HepG2 (cell line): ENCODE data around the gene TRPC3. TPM values are rescaled to one million over a fixed set of nuclear protein-coding genes. Genes with fewer than 3 reads are reported as not detected.
A peak's percentile ranks its signal among the peaks of the same experiment; 100 is the strongest.

Experiments
- ATRX ChIP-seq: sonication (generic); formaldehyde crosslinking; IDR thresholded peaks from 2 replicates; pipeline ENCODE4 v1.4.0; 2020; ENCODE audit warnings: missing genetic modification reagents, borderline replicate concordance
- BRCA1 ChIP-seq: sonication (generic); formaldehyde crosslinking; IDR thresholded peaks from 2 replicates; pipeline ENCODE4 v1.4.0; 2020; ENCODE audit warnings: missing genetic modification reagents
- CBX2 ChIP-seq, 2 experiments: fragments of 200-600 bp in 1 of 2; sonication (generic); formaldehyde crosslinking in 1 of 2; IDR thresholded peaks; 2 replicates each; pipeline versions ENCODE4 v1.7.0 to v1.8.1; 2018 to 2022; ENCODE audit warnings: low read depth in 2 of 2, low read length in 1 of 2, mild to moderate bottlenecking in 1 of 2, missing genetic modification reagents in 1 of 2
- HOXD1 ChIP-seq: sonication (generic); formaldehyde crosslinking; IDR thresholded peaks from 2 replicates; pipeline ENCODE4 v1.5.0; 2020; ENCODE audit warnings: missing genetic modification reagents
- JUND ChIP-seq: sonication (generic); formaldehyde crosslinking; IDR thresholded peaks from 2 replicates; pipeline ENCODE4 v1.8.0; 2022; ENCODE audit warnings: mild to moderate bottlenecking, missing genetic modification reagents
- NFE2L1 ChIP-seq: sonication (generic); formaldehyde crosslinking; IDR thresholded peaks from 2 replicates; pipeline ENCODE4 v1.4.0; 2020; ENCODE audit warnings: missing genetic modification reagents, mild to moderate bottlenecking, borderline replicate concordance
- PITX1 ChIP-seq: sonication (generic); formaldehyde crosslinking; IDR thresholded peaks from 2 replicates; pipeline ENCODE4 v1.5.1; 2020; ENCODE audit warnings: mild to moderate bottlenecking, missing genetic modification reagents
- POGZ ChIP-seq: sonication (generic); formaldehyde crosslinking; IDR thresholded peaks from 2 replicates; pipeline ENCODE4 v1.4.0; 2020; ENCODE audit warnings: mild to moderate bottlenecking, missing genetic modification reagents
- RAD51 ChIP-seq: fragments of 450-650 bp; IDR thresholded peaks from 2 replicates; pipeline ENCODE4 v1.6.1; 2016; ENCODE audit warnings: borderline replicate concordance
- REL ChIP-seq: sonication (generic); formaldehyde crosslinking; conservative IDR thresholded peaks from 2 replicates; pipeline ENCODE4 v1.8.0; 2022; ENCODE audit warnings: mild to moderate bottlenecking, missing genetic modification reagents, moderate library complexity
- TBX2 ChIP-seq: sonication (generic); formaldehyde crosslinking; IDR thresholded peaks from 2 replicates; pipeline ENCODE4 v1.5.0; 2020; ENCODE audit warnings: missing genetic modification reagents, mild to moderate bottlenecking, borderline replicate concordance
- ZFP36 ChIP-seq: fragments of 150-350 bp; IDR thresholded peaks from 2 replicates; pipeline ENCODE4 v1.6.1; 2018; ENCODE audit warnings: borderline replicate concordance, low read length, low read depth; ENCODE audit not compliant: partially characterized antibody
- ZKSCAN8 ChIP-seq: IDR thresholded peaks from 2 replicates; pipeline ENCODE4 v1.6.1; 2016; ENCODE audit warnings: borderline replicate concordance, missing genetic modification reagents, missing compliant biosample characterization
- ZNF207 ChIP-seq: fragments of 450-650 bp; IDR thresholded peaks from 2 replicates; pipeline ENCODE4 v1.6.1; 2016; ENCODE audit warnings: antibody characterized with exemption, borderline replicate concordance
- ZNF335 ChIP-seq: sonication (generic); formaldehyde crosslinking; IDR thresholded peaks from 2 replicates; pipeline ENCODE4 v1.4.0; 2020; ENCODE audit warnings: missing genetic modification reagents
- ZNF337 ChIP-seq: sonication (generic); formaldehyde crosslinking; IDR thresholded peaks from 2 replicates; pipeline ENCODE4 v1.5.1; 2020; ENCODE audit warnings: missing genetic modification reagents, low read depth, mild to moderate bottlenecking, borderline replicate concordance
- ZNF574 ChIP-seq: sonication (generic); formaldehyde crosslinking; IDR thresholded peaks from 2 replicates; pipeline ENCODE4 v1.4.0; 2020; ENCODE audit warnings: missing genetic modification reagents
- ZNF609 ChIP-seq: sonication (generic); formaldehyde crosslinking; IDR thresholded peaks from 2 replicates; pipeline ENCODE4 v1.4.0; 2020; ENCODE audit warnings: mild to moderate bottlenecking, missing genetic modification reagents, borderline replicate concordance
- ZNF639 ChIP-seq: conservative IDR thresholded peaks from 2 replicates; pipeline ENCODE4 v1.6.1; 2018; ENCODE audit warnings: missing genetic modification reagents
- ZNF644 ChIP-seq: IDR thresholded peaks from 2 replicates; pipeline ENCODE4 v1.6.1; 2016; ENCODE audit warnings: low read depth
- polyA plus RNA-seq, 8 experiments: library from polyadenylated mRNA; depleted of rRNA in 3 of 8; stranded (reverse) in 7 of 8; unstranded in 1 of 8; fragments of >200 nt; fragmentation: Illumina TruSeq in 4 of 8; extraction: Trizol in 4 of 8; gene quantifications; 2 replicates each; pipeline versions ENCODE4 v1.2.1 to v1.2.3, GENCODE V29; 2011 to 2016; ENCODE audit warnings: low read depth in 4 of 8, missing spikeins in 1 of 8, mixed read lengths in 1 of 8; ENCODE audit not compliant: insufficient read depth in 1 of 8
- total RNA-seq, 5 experiments: library from RNA; depleted of rRNA; stranded (reverse); fragments of >200 nt; fragmentation: Illumina TruSeq; extraction: Trizol; gene quantifications; 2 replicates each; pipeline ENCODE4 v1.2.3, GENCODE V29; 2016; ENCODE audit warnings: low read depth in 1 of 5

The TRPC3 gene
- total and polyA plus RNA-seq, 2 of the 13 experiments (the other 11 are each of a cell fraction or from before 2014, with no cell fraction given), result not detected

GRCh38 chr4:121869841-121870822 is 81.7 kb downstream of the TRPC3 start, which contains the start of gene BBS7 (continued):
- TF ChIP-seq TBX2 (CRISPR knock-in tag) (peak; percentile 29; the same call in 1 of the 2 replicates), ZNF574 (peak; percentile 54), NFE2L1 (CRISPR knock-in tag) (no peak), ZNF335 (CRISPR knock-in tag) (peak; percentile 34; the same call in 1 of the 2 replicates), ZKSCAN8 (CRISPR knock-in tag) (no peak), REL (CRISPR knock-in tag) (no peak), ZNF644 (CRISPR knock-in tag) (no peak), HOXD1 (no peak), POGZ (peak; percentile 62), BRCA1 (CRISPR knock-in tag) (no peak), JUND (CRISPR knock-in tag) (no peak), ZFP36 (no peak), PITX1 (CRISPR knock-in tag) (no peak; the same call in 1 of the 2 replicates), CBX2 (IDR thresholded peaks at IDR 0.05; ENCODE audit: low read depth, low read length) (no peak), CBX2 (CRISPR knock-in tag; IDR thresholded peaks at IDR 0.05; ENCODE audit: low read depth) (no peak), ATRX (no peak), ZNF207 (no peak), ZNF639 (CRISPR knock-in tag) (no peak), RAD51 (no peak), ZNF609 (CRISPR knock-in tag) (no peak), ZNF337 (CRISPR knock-in tag) (no peak)
